Stimulated activated CD8-positive, alpha-beta memory T cell treated with anti-CD3 and anti-CD28 coated beads, Interleukin-15, amount 100 ng/mL, for 48 hours (primary cell): ENCODE results near the gene ARHGAP26.

Experiments
- DNase-seq, 2 donors: peaks; one replicate each; pipeline ENCODE4 v3.0.0-alpha.2; 2020; ENCODE audit warnings: low read depth in 2 of 2

Gene ARHGAP26

DNA sequence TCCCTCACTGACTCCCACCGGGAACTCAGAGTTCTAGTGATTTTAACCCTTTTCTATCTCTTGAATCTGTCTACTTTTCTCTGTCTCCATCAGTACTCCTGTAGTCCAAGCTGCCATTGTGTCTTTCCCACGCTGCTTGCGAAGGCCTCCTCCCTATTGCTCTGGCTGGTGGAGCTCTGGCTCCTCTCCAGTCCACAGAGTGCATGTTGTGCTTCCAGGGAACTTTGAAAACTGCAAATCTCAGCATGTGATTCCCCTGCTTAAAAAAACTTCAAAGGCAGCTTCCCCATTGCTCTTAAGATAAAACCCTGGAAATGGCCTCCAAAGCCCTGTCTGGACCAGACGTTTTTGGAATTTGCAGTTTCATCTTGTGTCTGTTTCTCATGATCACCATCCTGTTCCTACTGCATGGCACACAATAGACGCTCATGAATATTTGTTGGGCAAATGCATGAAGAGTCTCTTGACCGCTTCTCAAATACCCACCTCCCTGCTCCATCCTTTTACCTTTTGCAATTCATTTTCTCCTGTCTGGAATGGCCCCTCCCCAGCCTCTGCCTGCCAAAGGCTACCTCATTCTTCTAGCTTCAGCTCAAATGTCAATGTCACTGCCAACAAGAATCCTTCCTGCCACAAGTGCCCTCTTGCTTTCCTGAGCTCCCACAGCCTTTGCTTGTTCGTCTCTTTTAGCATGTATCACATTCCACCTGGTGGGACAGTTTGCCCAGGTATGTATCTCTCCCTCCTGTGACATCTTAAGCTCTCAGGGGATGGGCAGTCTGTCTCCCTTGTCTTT is 293.2 kb downstream of the ARHGAP26 start:
- DNase-seq = no peak

DNA sequence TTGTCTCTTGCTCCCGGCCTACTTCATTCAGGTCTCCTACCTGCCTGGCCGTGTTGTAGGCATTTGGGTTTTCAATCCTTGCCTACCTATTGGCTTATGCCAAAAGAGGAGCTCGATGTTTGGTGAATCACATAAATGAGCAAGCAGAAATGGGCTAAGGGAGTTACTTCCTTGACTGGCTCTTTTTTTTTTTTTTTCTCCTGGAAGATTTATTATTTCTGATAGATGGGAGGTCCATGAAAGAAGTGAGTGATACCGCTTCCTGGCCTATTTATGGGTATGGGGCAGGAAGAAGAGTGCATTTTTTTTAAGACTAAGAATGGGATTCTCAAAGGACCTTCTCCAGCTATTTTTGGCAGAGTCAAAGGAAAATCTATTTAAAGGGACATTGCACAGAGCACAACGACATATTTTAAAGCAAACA is 294.1 kb downstream of the ARHGAP26 start:
- no peak for DNase-seq

DNA sequence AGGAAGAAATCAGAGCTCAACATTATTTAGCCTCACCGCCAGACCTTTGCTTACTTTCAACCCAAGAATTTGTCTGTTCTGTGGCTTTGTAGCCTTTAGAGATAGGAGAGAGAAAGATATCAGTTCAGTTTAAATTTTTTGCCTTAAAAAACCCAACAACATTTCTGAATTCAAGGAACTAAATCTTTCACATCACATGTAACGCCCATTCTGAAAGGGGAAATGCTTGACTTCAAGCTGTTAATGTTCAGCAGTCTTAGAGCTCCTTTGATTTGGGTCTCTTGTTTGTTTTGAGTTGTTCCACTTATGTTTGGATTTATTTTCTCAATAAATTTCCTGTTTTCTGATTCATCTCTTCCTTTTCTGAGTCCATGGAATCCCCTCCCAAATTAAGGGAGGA is 294.5 kb downstream of the ARHGAP26 start:
- DNase-seq = no peak

DNA sequence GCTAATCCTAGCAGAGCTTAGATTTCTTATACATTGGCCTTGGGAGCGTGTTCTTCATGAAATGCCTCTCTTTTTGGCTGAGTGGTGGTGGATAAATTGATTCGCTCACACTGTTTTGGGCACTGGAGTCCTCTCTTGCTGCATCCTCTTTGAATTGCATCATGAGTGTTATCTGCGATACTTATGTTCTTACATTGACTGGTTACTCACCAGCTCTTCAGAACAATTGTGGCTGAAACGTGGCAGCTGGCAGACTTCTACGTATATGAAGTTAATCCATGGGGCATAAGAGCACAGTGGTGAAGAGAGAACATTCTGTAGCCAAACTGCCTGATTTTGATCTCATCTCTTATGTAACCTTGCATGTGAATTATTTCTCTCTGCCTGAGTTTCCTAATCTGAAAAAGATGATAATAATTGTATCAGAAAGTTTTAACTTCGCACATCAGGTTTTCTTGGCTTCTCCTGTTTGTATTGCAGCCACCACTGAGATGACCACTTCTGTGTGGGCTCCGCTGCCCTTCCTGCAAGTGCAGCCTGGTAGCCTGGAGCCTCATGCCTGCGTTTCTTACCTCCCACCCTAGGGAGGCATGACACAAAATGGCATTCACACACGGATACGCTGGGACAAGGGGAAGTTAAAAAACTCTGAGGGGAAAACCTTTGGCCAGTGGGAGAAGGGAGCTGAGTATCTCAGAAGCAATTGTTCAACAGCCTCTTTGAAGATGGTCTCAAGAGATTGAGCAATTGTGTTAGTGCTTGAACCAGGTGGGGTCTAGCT is 295.2 kb downstream of the ARHGAP26 start:
- peak in 1 of 2 donors; percentile 21 for DNase-seq

DNA sequence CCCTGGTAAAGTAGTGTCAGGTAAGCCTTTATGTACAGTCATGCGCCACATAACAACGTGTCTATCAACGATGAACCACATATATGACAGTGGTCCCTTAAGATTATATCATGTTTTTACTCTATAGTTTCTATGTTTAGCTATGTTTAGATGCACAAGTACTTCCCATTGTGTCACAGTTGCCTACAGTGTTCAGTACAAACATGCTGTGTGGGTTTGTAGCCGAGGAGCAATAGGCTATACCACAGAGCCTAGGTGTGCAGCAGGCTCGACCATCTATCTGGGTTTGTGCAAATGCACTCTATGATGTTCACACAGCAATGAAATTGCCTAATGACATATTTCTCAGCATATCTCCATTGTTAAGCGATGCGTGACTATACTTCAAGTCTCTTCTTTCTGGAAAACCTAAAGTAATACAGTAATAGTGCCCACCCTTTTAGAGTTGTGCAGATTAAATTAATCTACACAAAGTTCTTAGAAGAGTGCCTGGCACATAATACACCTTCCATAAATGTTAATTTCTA is 295.9 kb downstream of the ARHGAP26 start:
- DNase-seq = no peak

DNA sequence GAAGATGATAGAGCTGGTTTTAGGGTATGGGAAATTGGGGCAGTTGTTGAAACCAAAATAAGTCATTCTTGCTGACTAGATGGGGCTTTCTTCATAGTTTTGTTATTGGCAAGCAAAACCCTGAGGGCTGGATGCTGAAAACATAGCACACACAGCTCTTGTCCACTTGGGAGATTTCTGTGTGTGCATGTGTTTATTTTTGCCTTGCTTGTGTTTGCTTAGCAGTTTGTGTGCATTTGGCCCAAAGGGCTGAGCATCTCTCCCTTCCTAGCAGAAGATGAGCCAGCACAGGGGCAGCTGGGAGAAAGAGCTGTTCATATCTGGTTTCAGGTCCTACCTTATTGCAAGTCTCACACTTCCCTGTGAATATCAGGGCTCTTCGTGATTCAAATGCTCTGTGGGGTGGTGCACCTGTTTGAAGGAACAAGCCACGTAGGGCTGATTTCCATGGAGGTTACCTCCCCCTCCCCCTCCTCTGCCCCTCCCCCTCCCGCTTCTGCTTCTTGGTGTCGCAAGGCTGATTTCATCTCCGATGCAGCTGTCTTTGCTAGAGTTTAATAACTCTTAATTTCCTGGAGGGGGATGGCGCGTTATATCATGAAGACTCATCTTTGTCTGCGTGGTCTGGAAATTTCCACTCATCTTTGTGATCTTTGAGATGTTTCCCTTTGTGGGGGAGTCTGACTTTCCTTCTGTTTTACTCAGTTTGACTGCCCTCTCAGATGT is 296.5 kb downstream of the ARHGAP26 start:
- peak; percentile 13 to 17 for DNase-seq

DNA sequence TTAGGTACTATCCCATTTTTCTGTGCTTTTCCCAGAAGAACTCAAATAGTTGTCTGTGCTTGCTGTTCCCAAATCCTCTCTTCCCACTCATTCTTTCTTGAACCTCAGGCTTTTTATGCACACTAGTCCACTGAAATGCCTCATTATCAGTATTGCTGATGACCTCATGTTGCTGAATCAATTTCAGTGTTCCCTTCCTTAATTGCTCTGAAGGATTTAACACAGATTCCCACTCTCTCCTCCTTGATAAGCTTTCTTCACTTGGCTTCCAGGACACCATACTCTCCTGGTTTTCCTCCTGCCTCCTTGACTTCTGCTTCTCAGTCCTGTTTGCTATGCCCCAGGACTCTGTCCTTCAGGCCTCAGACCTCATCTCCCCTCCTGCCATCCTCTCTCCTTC is 298.5 kb downstream of the ARHGAP26 start:
- DNase-seq = no peak

DNA sequence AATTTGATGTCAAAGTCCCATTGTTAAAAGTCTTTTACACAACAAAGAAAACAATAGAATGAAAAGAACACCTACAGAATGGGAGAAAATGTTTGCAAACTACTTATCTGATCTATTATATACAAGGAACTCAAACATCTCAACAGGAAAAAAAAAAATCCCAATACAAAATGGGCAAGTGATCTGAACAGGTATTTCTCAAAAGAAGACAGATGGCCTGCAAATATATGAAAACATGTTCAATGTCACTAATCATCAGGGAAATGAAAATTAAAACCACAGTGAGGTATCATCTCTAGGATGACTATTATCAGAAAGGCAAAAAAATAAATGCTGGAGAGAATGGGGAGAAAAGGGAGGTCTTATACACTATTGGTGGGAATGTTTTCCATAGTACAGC is 301.8 kb downstream of the ARHGAP26 start:
- DNase-seq = no peak

DNA sequence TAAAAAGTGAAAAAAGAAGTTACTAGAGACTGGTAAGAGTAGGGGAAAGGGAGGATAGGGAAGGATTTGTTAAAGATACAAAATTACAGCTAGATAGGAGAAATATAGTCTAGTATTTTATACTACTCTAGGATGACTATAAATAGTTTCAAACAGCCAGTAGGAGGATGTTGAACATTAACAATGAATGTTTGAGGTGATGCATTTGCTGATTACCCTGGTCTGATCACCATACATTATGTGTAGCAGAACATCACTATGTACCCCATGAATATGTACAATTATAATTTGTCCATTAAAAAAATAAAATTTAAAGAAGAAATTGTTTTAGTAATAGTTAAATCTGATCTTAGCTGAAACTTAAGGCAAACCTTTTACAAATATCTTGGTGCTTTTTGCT is 302.6 kb downstream of the ARHGAP26 start:
- DNase-seq = no peak

DNA sequence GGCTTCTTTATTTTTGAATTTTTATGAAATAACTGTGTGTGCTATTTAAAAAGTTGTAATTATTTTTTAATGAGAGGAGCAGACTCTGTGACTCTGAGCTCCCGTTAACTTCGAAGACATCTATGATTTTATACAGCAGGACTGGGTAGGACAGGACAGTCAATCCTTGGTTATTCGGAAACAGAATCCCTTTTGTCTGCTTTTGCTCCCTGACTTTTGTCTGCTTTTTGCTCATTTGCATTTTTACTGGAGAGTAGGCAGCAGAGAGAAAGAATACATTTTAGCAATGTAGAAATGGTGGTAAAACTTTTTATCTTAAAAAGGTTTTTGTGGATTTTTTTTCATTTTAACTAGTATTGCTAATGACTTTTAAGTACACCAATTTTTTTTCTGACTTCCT is 303.6 kb downstream of the ARHGAP26 start:
- no peak for DNase-seq

DNA sequence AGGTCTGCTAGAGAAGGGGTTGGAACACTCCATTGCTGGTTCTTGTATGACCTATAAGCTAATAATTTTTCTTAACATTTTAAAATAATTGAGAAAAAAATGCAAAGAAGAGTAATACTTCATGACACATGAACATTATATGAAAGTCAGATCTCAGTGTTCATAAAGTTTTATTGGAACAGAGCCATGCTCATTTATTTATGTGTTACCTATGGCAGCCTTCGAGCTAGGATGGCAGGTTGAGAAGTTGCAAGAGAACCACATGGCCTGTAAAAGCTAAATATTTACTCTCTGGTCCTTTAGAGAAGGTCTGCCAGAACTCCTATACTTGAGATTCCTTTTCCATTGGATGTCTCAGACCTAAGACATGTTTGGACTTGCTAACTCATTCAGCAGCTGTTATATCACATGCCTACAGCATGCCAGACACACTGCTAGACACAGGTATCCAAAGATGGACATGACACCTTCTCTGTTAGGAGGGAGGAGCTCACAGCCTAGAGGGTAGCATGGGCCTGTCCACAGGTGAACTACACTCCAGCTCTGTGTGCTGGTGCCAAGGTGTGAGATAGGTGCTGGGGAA is 304.3 kb downstream of the ARHGAP26 start:
- DNase-seq = no peak

DNA sequence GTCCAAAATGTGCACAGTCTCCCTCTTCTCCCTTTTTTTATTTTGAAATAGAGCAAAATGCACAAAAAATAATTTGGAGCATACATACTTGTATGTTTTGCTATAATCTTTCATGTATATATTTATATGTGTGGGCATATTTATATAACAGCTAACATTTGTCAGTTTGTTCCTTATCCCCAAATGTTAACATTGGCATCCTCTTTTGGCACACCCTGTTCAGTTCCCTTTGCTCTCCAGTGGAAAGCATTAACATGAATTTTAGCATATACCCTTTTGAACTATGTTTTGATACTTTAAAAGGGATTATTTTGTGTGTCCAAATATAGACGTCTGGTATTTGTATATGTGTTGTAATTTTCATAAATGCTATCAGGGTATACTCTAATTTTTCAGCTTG is 306.2 kb downstream of the ARHGAP26 start:
- no peak for DNase-seq

DNA sequence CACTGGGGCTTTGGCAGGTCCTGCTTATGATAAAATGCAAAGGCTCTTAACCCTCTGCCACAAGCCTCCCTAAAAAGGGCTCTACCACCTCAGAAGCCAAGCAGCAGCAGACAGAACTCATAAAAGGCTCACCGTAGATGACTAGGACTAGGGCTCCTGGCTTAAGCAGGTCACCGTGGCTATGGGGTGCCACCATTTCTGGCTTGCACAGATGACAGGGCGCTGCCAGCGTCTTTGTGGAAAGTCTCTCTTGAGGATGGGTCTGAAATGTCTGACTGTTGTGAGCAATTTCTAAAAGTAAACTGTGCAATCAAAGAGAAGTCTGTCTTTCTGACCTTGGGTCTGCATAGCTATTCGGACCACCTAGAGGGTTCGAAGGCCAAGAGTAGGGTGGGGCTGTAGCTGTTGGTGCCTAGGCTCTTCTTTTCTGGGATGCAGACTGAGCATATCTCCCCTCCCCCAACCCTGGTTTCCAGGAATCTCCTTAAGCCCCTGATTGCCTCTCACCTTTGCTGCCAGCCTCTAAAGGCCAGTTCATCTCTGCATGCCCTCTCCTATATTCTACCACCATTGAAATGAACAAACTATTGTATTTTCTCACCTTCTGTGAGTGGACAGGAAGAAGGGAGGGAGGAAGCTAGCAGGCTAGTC is 307.4 kb downstream of the ARHGAP26 start:
- no peak for DNase-seq

DNA sequence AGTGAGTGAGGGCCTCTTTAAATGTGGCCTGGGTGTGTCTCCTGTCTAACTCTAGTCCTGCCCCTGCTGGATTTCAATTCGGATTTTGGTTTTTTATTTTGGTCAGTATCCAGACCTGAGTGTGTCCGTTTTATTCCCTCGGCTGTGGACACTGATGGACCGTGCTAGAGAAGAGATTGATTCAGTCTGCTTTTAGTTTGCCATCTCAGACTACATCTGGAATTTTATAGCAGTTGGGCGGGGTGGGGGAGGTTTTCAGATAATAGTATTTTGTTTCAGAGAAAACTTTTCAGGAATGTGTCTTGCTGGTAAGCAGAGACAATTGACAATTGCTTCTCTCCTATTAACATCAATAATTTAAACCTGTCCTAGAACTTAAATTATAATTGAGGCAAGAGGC is 308.1 kb downstream of the ARHGAP26 start:
- no peak for DNase-seq

DNA sequence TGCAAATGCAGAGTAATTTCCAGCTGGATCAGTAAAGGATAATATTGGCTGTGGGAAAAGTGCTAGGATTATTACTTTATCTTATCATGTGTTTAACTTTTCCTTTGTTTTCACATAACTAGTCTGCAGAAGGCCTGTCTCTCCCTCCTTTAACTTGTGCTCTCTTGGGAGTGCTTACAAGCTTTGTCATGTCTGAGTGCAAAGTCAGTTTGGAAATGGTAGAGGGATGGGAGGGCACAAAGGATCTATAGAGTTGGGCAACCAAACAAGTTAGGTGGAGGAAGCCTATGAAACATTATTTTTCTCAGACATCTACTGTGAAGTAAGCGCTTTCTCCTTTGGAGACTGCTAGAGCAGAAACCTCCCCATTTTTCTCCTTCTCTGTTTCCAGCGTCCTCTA is 308.8 kb downstream of the ARHGAP26 start:
- DNase-seq = no peak

DNA sequence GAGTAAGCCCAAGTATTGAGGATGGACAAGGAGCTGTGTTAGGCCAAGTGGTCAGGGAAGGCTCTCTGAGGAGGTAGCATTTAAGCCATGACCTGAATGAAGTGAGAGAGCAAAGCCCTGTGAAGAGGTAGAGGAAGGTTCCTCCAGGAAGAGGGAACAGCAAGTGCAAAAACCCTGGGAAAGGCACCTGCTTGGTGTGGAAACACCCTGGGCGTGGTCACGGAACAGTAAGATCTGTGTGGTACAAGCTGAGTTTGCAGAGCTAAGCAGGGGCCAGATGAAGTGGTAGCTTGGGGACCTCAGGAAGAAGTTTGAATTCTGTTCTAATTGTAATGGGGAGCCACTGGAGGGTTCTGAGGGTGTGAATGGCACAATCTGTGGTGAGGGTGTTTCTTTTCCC is 310.2 kb downstream of the ARHGAP26 start:
- DNase-seq = no peak

DNA sequence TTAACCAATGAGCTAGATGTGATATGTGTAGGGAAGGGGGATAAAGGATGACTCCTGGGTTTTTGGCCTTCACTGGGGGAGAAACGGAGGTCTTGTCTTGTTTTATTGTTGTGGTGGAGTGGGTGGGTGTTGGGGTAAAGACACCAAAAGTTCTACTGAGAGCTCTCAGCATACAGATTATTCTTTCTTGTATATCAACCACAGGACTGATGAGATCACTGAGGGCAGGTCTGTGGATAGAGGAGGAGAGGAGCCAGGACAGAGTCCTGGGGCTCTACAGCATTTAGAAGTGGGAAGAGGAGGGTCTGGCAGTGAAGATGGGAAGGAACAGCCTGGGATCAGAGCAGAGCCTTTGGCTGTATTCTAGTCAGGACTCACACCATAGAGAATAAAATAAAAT is 310.8 kb downstream of the ARHGAP26 start:
- no peak for DNase-seq

DNA sequence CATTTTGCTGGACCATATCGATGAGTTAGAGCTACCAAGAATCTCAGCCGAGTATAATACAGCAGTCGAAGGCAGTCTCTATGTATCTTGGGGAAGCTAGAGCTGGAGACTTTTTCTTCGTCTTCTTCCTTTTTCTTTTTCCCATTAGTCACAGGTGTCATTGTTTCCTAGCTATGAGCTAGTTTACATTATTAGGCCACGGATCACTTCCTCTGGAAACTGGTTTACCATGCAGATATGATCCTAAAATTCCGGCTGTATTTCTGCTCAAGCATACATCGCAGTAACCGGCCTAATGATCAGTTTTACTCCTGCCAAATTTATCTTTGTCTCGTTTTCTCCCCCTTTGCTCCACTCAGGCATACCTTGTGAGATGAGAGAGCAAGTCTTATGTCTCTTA is 312.8 kb downstream of the ARHGAP26 start:
- no peak for DNase-seq

DNA sequence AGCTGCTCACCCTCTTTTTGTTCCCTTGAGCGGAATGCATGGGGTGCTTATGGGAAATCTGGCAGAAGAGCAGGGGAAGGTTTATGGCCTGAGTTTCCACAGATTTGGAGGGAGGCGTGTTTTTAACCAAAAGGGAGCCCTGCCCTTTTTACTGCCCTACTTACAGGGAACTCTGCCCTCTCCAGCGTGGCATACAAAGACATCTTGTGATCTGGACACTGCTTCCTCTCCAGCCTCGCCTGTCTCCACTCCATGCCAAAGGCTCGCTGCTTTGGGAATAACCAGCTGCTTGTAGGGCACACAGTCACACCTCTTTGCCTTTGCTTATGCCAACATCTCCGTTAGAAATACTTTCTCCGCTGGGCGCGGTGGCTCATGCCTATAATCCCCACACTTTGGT is 314.2 kb downstream of the ARHGAP26 start:
- DNase-seq = no peak

DNA sequence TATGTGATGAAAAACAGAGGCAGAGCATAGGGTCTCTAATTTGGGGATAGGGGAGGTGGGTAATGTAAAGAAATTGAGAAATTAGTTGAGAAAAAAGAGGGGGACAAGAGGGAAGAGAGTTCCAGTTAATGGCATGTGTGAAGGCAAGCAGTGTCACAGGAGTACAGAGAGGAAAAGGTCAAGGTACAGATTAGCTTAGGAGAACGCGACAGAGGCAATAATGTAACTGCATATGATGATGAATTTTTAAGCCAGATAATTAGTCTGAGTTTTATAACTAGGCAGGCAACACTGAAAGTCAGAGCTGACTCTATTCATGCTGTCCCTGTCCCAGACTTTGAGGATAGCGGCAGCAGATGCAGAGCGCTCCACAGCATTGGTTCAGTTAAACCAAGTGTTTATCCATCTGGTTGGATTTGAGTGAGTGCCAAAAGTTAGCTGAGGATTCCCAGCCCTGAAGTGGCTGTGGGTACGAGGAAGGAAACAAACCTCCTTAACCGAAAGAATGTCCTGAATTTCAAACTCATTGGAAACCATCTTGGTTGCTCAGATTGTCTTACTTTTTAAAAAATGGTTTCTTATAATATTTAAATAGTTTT is 315.2 kb downstream of the ARHGAP26 start:
- DNase-seq = no peak

DNA sequence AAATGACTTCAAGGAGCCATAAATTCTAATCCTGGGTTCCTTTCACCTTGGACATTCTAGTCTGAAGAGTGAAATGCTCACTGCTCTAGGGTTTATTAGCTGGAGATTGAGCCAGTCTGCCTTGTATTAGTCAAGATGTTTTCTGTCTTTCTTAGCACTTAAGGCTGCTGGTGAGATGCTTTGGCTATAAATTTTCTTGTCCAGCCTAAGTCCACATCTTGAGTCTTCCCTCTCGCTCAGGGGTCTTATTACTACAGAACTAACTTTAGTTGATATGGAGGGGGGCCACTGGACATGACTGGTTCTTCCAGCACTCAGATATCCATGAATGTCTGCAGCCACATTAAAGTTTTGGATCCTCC is 316.4 kb downstream of the ARHGAP26 start:
- DNase-seq = no peak
